Effector memory CD8-positive, alpha-beta T cell (primary cell): ENCODE data around the gene TPH2.

Source experiments
- ATAC-seq: fragments of 150-1000 bp; cut with Tn5 transposase; replicated peaks from 2 replicates; pipeline ENCODE4 v1.10.0; 2021; ENCODE audit warnings: mild to moderate bottlenecking, moderate library complexity
- DNase-seq, 3 experiments: peaks; one replicate each; pipeline ENCODE4 v3.0.0; 2021
- H3K27ac Mint-ChIP-seq, 2 donors: one replicate each; pipeline ENCODE4 v1.8.0; 2022; ENCODE audit warnings: mild to moderate bottlenecking in 2 of 2, mixed read lengths in 2 of 2, moderate library complexity in 2 of 2
- H3K27me3 Mint-ChIP-seq, 2 donors: one replicate each; pipeline ENCODE4 v1.8.0; 2022; ENCODE audit warnings: mixed read lengths in 2 of 2
- H3K36me3 Mint-ChIP-seq: one replicate; pipeline ENCODE4 v1.8.0; 2022; ENCODE audit warnings: mild to moderate bottlenecking, moderate library complexity, mixed read lengths; ENCODE audit not compliant: insufficient read depth
- H3K4me1 Mint-ChIP-seq, 2 donors: one replicate each; pipeline ENCODE4 v1.8.0; 2022; ENCODE audit warnings: low read depth in 2 of 2, mixed read lengths in 2 of 2
- H3K4me3 Mint-ChIP-seq, 2 donors: one replicate each; pipeline ENCODE4 v1.8.0; 2022; ENCODE audit warnings: mild to moderate bottlenecking in 2 of 2, mixed read lengths in 2 of 2, moderate library complexity in 2 of 2
- H3K9me3 Mint-ChIP-seq, 2 donors: one replicate each; pipeline ENCODE4 v1.8.0; 2022; ENCODE audit warnings: mixed read lengths in 2 of 2

The TPH2 gene

DNA sequence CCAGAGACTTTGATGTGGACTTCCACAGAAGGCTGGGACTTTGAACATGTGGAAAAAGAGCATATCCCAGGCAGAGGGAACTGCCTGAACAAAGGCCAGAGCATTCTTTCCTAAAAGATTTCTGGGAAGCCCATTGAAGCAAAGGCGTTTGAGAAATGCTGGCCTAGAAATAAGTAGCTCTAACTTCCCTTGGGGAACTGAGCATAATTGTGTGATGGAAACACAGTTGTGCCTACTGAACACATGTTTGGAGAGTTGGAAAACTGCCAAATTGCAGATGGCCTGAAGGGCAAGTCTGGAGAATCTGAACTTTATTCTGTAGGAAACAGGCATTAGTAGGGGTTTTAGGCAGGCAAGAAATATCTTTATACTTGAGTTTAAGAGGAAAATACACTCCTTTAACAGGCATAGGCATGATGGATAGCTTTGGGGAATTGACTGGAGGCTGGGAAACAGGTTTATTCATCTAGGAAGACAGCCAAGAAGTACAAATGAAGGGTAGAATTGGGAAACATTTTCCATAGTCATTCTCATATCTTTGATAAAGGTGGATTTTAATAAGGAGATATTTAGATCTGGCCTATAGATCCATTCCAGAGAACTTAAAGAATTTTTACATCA, 134.1 kb downstream of the TPH2 start:
- no peaks in the 10 kb centered on the region for H3K27me3 Mint-ChIP-seq
- ATAC-seq (no peak), DNase-seq (no peak)
- no peaks in the 10 kb centered on the region for H3K36me3 Mint-ChIP-seq
- H3K4me1 Mint-ChIP-seq: no peaks in the 10 kb centered on the region
- H3K27ac Mint-ChIP-seq: no peak overlapping the region
- no peak overlapping the region for H3K4me3 Mint-ChIP-seq
- H3K9me3 Mint-ChIP-seq: peaks cover 0 to 4% of the 10 kb centered on the region in 2 donors

DNA sequence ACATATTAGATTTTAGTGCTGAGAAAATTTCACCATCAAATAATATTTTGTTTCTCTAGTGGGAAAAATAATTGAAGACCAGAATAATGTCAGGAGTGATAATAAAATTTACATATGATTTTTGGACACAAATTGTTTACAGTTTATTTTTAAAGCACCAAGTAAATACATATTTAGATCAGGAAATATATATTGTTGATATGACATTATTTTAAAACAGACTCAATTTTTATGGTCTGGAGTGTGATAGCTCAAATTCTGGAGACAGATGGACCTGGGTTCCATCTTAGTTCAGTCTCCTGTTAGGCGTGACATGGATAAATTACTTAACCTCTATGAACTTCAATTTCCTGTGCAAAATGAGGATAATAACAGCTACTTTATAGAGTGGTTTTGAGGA, 135.4 kb downstream of the TPH2 start:
- H3K27ac Mint-ChIP-seq: no peak overlapping the region
- no peaks in the 10 kb centered on the region for H3K4me1 Mint-ChIP-seq
- ATAC-seq (no peak), DNase-seq (no peak)
- H3K36me3 Mint-ChIP-seq: no peaks in the 10 kb centered on the region
- no peaks in the 10 kb centered on the region for H3K27me3 Mint-ChIP-seq
- H3K9me3 Mint-ChIP-seq: peaks cover 0 to 4% of the 10 kb centered on the region in 2 donors
- no peak overlapping the region for H3K4me3 Mint-ChIP-seq

DNA sequence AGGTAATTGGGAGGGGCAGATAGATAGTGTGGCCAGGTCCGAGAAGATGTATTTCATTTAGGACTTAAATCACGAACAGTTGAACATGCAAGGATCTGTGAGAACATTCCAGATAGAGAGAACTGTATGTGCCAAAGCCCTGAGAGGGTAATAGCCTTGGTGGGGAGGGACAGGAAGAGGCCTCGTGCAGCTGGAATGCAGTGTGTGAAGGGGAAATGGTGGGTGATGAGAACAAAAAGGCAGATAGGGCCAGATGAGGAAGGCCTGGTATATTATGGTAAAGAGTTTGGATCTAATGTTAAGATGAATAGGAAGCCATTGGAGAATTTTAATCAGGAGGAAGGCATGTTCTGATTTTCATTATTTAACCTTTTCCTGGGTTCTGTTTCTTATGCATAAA, 136.3 kb downstream of the TPH2 start:
- no peak overlapping the region for H3K4me3 Mint-ChIP-seq
- no peak for ATAC-seq

DNA sequence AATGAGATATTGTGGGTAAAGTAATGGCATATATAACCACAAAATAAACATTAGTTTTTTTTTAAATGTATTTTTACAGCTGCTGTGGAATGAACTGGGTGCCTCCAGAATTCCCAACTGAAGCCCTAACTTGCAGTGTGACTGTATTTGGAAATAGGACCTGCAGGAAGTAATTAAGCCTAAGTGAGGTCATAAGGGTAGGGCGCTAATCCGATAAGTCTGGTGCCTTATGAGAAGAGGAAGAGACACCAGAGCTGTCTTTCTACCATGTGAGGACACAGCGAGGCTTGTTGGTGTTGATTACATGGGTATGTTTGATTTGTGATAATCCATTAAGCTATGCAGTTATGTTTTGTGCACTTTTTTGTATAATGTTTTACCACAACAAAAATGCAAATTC, 136.8 kb downstream of the TPH2 start:
- peaks cover 0 to 4% of the 10 kb centered on the region in 2 donors for H3K9me3 Mint-ChIP-seq
- H3K27me3 Mint-ChIP-seq: no peaks in the 10 kb centered on the region
- no peak overlapping the region for H3K27ac Mint-ChIP-seq
- DNase-seq (no peak), ATAC-seq (no peak)
- H3K36me3 Mint-ChIP-seq: no peaks in the 10 kb centered on the region
- no peak overlapping the region for H3K4me3 Mint-ChIP-seq
- H3K4me1 Mint-ChIP-seq: no peaks in the 10 kb centered on the region

More for the DNA sequence above, 136.3 kb downstream of the TPH2 start:
- no peak for DNase-seq
- H3K36me3 Mint-ChIP-seq: no peaks in the 10 kb centered on the region
- no peaks in the 10 kb centered on the region for H3K27me3 Mint-ChIP-seq
- no peaks in the 10 kb centered on the region for H3K4me1 Mint-ChIP-seq
- H3K9me3 Mint-ChIP-seq: peaks cover 0 to 4% of the 10 kb centered on the region in 2 donors
- H3K27ac Mint-ChIP-seq: no peak overlapping the region

DNA sequence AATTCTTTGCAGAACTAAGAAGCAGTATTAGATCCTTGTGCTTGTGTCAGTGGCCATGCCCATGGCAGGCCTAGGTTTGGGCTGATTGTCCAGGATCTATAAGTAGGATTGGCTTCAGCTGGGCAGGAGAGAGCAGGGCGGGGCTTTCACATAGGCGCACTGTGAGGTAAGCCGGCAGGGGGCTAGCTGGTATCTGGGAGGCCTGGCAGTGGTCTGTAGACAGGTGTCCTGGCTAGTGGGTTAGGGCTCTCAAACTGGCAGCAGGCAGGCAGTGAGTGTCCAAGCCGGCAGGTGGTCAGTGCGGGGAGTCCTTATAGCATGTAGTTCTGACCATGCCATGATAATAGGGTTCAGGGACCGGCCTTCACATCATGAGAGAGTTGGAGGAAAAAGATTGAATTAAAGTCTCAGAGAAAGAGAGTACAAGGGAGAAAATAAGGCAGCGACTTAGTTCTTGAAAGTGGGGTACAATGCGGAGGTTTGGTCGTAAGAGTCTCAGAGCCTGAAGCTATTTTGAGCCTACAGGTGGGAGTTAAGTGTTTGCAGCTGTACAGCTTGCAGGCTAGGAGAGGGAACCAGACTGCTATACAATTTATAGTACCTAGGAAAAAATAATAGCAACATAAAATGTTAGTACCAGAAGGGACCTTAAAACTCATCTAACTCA, 137.4 kb downstream of the TPH2 start:
- no peak overlapping the region for H3K4me3 Mint-ChIP-seq
- peaks cover 0 to 5% of the 10 kb centered on the region in 2 donors for H3K9me3 Mint-ChIP-seq
- no peaks in the 10 kb centered on the region for H3K27me3 Mint-ChIP-seq
- DNase-seq: no peak
- no peak overlapping the region for H3K27ac Mint-ChIP-seq
- no peaks in the 10 kb centered on the region for H3K36me3 Mint-ChIP-seq
- ATAC-seq: no peak
- no peaks in the 10 kb centered on the region for H3K4me1 Mint-ChIP-seq

DNA sequence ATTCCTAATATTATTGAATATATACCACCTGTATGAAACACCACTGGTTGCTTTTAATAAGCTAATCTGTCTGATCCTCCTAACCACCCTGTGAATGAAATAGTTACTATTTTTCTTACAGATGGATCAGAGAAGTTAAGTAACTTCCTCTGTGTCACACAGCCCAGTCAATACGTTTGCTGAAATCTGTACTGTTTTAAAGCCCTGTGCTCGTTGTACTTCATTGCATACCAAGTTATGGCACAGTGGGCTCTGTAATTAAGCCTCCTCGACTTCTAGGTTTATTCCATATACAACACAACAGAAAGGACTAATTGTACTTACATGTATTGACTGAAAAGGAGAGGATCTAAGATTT, 137.9 kb downstream of the TPH2 start:
- Mint-ChIP-seq H3K9me3 (peaks cover 0 to 4% of the 10 kb centered on the region in 2 donors), H3K4me3 (no peak overlapping the region), H3K36me3 (no peaks in the 10 kb centered on the region)

DNA sequence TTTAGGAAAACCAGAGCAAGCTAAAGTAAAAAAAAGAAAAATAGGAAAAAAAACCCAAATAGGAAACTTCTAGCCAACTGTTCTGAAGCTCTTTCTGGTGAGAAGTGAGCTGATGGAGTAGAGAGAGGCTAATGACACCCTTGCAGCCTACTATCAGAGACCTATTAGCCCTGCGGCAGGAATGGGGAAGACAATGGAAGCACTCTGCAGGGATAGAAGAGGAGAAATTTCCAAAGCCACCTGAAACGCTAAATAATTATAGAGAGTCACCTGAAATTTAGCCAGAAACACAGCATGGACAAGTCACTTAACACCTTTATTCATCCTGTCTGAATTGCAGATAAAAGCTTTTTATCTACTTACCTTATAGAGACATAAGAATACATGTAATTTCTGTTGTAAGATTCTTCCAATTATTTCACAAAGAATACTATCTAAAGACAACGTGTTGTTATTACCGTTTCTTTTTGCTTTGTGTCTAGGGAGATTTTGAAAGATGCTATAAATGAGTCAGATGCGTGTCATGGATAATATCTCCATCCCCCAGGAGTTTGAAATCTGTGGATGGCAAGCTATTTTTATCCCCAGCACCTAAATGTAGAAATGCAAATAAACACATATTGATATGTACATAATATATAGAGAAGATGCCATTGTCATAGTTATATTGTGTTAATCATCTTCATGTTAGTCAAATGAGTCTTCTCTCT, 138.6 kb downstream of the TPH2 start:
- Mint-ChIP-seq H3K9me3 (peaks cover 0 to 1% of the 10 kb centered on the region in 2 donors), H3K4me1 (no peaks in the 10 kb centered on the region), H3K36me3 (no peaks in the 10 kb centered on the region), H3K4me3 (no peak overlapping the region), H3K27me3 (no peaks in the 10 kb centered on the region), H3K27ac (no peak overlapping the region)
- ATAC-seq (no peak), DNase-seq (no peak)

More for the DNA sequence above, 137.9 kb downstream of the TPH2 start:
- Mint-ChIP-seq H3K27ac (no peak overlapping the region), H3K27me3 (no peaks in the 10 kb centered on the region), H3K4me1 (no peaks in the 10 kb centered on the region)
- DNase-seq: no peak
- no peak for ATAC-seq

DNA sequence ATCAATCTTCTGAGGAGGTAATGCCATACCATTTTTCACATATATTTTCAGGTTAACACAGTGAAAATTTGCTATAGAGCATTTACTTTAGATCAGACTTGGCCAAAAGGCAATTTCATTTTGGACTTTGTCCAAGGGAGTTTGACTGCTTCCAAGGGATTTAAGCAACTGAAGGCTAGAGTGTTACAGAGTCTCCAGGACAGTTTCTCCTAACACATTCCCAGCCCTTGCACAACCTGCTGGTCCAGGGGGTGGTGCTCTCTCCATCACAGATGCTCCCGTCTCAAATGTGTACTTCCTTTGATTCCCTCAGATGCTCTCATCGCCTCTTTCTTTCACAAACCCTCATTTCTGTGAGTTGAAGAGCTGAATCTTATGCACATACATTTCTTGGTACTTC, 143.1 kb downstream of the TPH2 start:
- Mint-ChIP-seq H3K9me3 (peaks cover 0 to 1% of the 10 kb centered on the region in 2 donors), H3K36me3 (no peaks in the 10 kb centered on the region), H3K4me1 (no peaks in the 10 kb centered on the region), H3K4me3 (no peak overlapping the region), H3K27me3 (no peaks in the 10 kb centered on the region), H3K27ac (no peak overlapping the region)
- DNase-seq (no peak), ATAC-seq (no peak)
